Natural killer cell (primary cell): ENCODE measurements around the gene RUVBL2. TPM values are rescaled to one million over a fixed set of nuclear protein-coding genes. Genes with fewer than 3 reads are reported as not detected.
"Not testable (repeated sequence)": the region's sequence is repeated elsewhere in the genome, so short reads cannot be mapped to it uniquely, and the experiment has no call there.

Experiments used
- ATAC-seq, 3 donors: fragments of 150-1000 bp in 2 of 3; fragments of 200-7000 bp in 1 of 3; cut with Tn5 transposase; 1 replicate in 1 of 3; 2 replicates in 2 of 3; pipeline ENCODE4 v1.10.0; 2021; ENCODE audit warnings: mild to moderate bottlenecking in 2 of 3, moderate library complexity in 2 of 3
- DNase-seq, 2 donors: peaks; one replicate each; pipeline versions ENCODE4 v3.0.0 to v3.0.0-alpha.2; 2013 to 2021; ENCODE audit warnings: mixed read lengths in 1 of 2
- H3K27ac ChIP-seq: one replicate; pipeline ENCODE4 v1.5.1; 2013; ENCODE audit warnings: mild to moderate bottlenecking, low read length
- H3K27me3 ChIP-seq: one replicate; pipeline ENCODE4 v1.6.1; 2013; ENCODE audit warnings: low read length; ENCODE audit not compliant: control insufficient read depth, insufficient read depth
- H3K36me3 ChIP-seq: one replicate; pipeline ENCODE4 v1.6.1; 2013; ENCODE audit warnings: low read length; ENCODE audit not compliant: control insufficient read depth, insufficient read depth
- H3K4me1 ChIP-seq: one replicate; pipeline ENCODE4 v1.6.1; 2013; ENCODE audit warnings: low read length; ENCODE audit not compliant: control insufficient read depth, insufficient read depth
- H3K4me3 ChIP-seq: one replicate; pipeline ENCODE4 v1.5.1; 2013; ENCODE audit warnings: low read length
- H3K9me3 ChIP-seq: one replicate; pipeline ENCODE4 v1.6.1; 2013; ENCODE audit warnings: low read length; ENCODE audit not compliant: control insufficient read depth, insufficient read depth
- H3K27ac Mint-ChIP-seq, 2 donors: one replicate each; pipeline ENCODE4 v1.8.0; 2022; ENCODE audit warnings: mild to moderate bottlenecking in 2 of 2, mixed read lengths in 2 of 2, moderate library complexity in 1 of 2
- H3K27me3 Mint-ChIP-seq, 2 donors: one replicate each; pipeline ENCODE4 v1.8.0; 2022; ENCODE audit warnings: low read depth in 2 of 2, mixed read lengths in 2 of 2
- H3K36me3 Mint-ChIP-seq: one replicate; pipeline ENCODE4 v1.8.0; 2022; ENCODE audit warnings: mixed read lengths
- H3K4me1 Mint-ChIP-seq, 2 donors: one replicate each; pipeline ENCODE4 v1.8.0; 2022; ENCODE audit warnings: mixed read lengths in 2 of 2
- H3K4me3 Mint-ChIP-seq: one replicate; pipeline ENCODE4 v1.8.0; 2022; ENCODE audit warnings: mild to moderate bottlenecking, moderate library complexity, mixed read lengths
- H3K9me3 Mint-ChIP-seq, 2 donors: one replicate each; pipeline ENCODE4 v1.8.0; 2022; ENCODE audit warnings: mixed read lengths in 2 of 2
- CTCF ChIP-seq: fragments of 200-600 bp; IDR thresholded peaks from one replicate; pipeline ENCODE4 v1.8.0; 2022; ENCODE audit warnings: antibody characterized with exemption
- WGBS: methylation state at CpG from one replicate; pipeline ENCODE4 v1.1.7; 2013; ENCODE audit warnings: missing lambda C conversion rate; ENCODE audit not compliant: insufficient coverage; 5-methylcytosine and 5-hydroxymethylcytosine counted together
- intact Hi-C: fragments of 100-400 bp; cut with micrococcal nuclease; formaldehyde crosslinking; loops from one replicate; pipeline ENCODE4 v1.14.2; 2022
- total RNA-seq, 4 donors: library from RNA; stranded (reverse); fragments of 120-200 nt in 1 of 4; gene quantifications; one replicate each; pipeline versions ENCODE4 v1.2.3 to v1.2.4, GENCODE V29; 2013 to 2022

The RUVBL2 gene
- total RNA-seq, 3 donors from 2014 or later (not counting 1 experiment from before 2014, with no cell fraction given): 23.6 to 28.3 (median 26.5) TPM

DNA sequence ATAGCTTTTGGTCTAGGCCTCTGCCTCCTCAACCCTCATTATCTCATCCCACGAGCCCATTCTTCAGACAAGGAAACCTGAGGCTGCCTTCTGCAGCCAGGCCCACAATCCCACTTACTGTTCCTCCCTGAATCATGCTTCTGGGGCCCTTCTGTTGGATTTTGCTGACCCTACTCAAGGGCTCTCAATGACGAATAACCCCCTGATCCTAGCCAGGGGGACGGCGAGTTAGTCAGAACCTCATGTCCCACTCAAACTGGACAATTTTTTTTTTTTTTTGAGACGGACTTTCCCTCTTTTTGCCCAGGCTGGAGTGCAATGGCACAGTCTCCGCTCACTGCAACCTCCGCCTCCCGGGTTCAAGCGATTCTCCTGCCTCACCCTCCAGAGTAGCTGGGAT is 28.4 kb downstream of the RUVBL2 start:
- ATAC-seq (no peak), DNase-seq (peak in 1 of 2 donors; percentile 2)
- H3K4me3 Mint-ChIP-seq: peak overlapping the region; percentile 5
- H3K27ac ChIP-seq: no peak overlapping the region
- H3K4me1 ChIP-seq: peaks cover 33% of the 10 kb centered on the region
- H3K27me3 Mint-ChIP-seq: peaks cover 0 to 7% of the 10 kb centered on the region in 2 donors
- no peak overlapping the region for H3K27ac Mint-ChIP-seq
- H3K36me3 Mint-ChIP-seq: no peaks in the 10 kb centered on the region
- H3K9me3 Mint-ChIP-seq: no peaks in the 10 kb centered on the region
- no peak for TF ChIP-seq CTCF
- H3K4me1 Mint-ChIP-seq: peaks cover 15 to 35% of the 10 kb centered on the region in 2 donors
- H3K9me3 ChIP-seq: no peaks in the 10 kb centered on the region
- H3K27me3 ChIP-seq: peaks cover 3% of the 10 kb centered on the region
- H3K4me3 ChIP-seq: no peak overlapping the region
- H3K36me3 ChIP-seq: no peaks in the 10 kb centered on the region
- WGBS: 88% methylated on average over 9 of the region's 9 CpGs
- intact Hi-C loops: no loop called here

- H3K27ac ChIP-seq, H3K4me3 Mint-ChIP-seq, H3K27ac Mint-ChIP-seq, intact Hi-C loops, H3K9me3 Mint-ChIP-seq, H3K36me3 ChIP-seq, DNase-seq, H3K27me3 ChIP-seq, H3K36me3 Mint-ChIP-seq, H3K4me3 ChIP-seq, H3K9me3 ChIP-seq, H3K27me3 Mint-ChIP-seq, ATAC-seq: not testable (repeated sequence)
- peaks cover 7 to 14% of the 10 kb centered on the region in 2 donors for H3K4me1 Mint-ChIP-seq
- WGBS: no CpG with 5 or more reads among the region's 15 CpGs
- peaks cover 15% of the 10 kb centered on the region for H3K4me1 ChIP-seq
Measured at GRCh38 chr19:49024233-49024632, 30.5 kb downstream of the RUVBL2 start, which contains the start of gene CGB3. TSS of gene CGB3 (minus strand) at chr19:49024333. CDS start at chr19:49023971, 362 bp downstream.

DNA sequence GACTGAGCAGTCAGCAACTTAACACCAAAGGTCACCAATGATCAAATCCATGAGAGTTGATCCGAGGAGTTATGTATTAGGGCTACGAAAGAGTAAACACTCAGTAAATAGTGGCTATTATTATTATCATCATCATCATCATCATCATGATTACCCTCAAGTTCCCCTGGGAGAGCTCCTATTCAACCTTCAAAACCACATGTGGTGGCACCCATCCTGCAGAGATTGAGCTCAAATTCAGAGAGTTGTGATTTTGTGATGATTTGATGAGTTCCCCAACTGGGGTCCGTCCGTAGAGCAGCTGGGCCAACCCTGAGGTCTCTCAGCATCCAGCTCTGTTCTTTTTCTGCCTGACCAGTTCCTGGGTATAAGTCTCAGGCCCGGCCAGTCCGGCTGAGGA is 31.4 kb downstream of the RUVBL2 start:
- H3K36me3 ChIP-seq, H3K27ac ChIP-seq, H3K9me3 Mint-ChIP-seq, H3K27ac Mint-ChIP-seq, intact Hi-C loops, H3K27me3 Mint-ChIP-seq, ATAC-seq, H3K36me3 Mint-ChIP-seq, H3K4me1 ChIP-seq, H3K27me3 ChIP-seq, H3K4me3 ChIP-seq, H3K9me3 ChIP-seq, H3K4me3 Mint-ChIP-seq, H3K4me1 Mint-ChIP-seq, DNase-seq: not testable (repeated sequence)
- WGBS: no CpG with 5 or more reads among the region's 6 CpGs

DNA sequence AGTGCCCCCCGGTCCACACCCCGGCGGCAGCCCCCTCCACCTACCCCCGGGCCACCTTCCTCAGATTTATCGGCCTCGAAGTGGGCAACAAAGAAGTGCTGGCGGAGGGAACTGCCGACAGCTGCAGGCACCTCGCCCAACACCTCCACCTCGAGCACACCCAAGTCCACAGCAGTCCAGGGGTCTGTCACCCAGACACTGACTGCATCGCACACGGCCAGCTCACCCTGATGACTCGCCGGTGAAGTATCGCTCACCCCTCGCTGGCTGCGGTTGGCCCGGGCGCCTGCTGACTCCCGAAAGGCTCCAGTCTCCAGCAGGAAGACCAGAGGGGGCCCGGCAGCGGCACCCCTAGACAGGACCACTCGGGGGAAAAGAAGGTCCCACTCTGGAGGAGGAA is 31.9 kb downstream of the RUVBL2 start:
- H3K27me3 ChIP-seq, H3K27ac ChIP-seq, H3K4me1 ChIP-seq, H3K4me3 ChIP-seq, H3K4me3 Mint-ChIP-seq, H3K4me1 Mint-ChIP-seq, H3K36me3 ChIP-seq, DNase-seq, H3K9me3 Mint-ChIP-seq, H3K9me3 ChIP-seq, intact Hi-C loops, H3K27ac Mint-ChIP-seq, H3K27me3 Mint-ChIP-seq, H3K36me3 Mint-ChIP-seq, ATAC-seq: not testable (repeated sequence)
- 90% methylated on average over 22 of the region's 23 CpGs for WGBS

DNA sequence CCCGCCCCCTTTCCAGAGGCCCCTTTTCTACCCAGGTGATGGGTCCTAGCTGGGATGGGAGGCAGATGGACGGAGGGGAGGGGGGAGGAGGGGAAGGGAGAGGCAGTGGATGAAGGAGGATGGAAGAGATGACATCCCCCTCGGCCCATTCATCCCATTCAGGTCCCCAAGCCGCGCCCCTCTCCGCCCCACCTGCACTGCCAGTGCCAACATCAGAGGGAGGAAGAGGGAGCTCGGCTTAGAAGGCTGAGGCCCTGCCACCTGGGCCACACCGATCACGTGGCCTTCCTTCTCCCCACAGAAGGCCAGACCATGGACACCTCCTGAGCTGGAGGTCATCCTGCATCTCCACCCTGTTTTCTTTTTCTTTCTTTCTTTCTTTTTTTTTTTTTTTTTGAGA is 35.0 kb downstream of the RUVBL2 start:
- H3K27ac Mint-ChIP-seq, H3K27me3 Mint-ChIP-seq, ATAC-seq, H3K4me3 ChIP-seq, DNase-seq, H3K27me3 ChIP-seq, H3K4me1 ChIP-seq, intact Hi-C loops, H3K4me3 Mint-ChIP-seq, H3K9me3 ChIP-seq, H3K4me1 Mint-ChIP-seq, H3K9me3 Mint-ChIP-seq, H3K36me3 Mint-ChIP-seq, H3K27ac ChIP-seq, H3K36me3 ChIP-seq: not testable (repeated sequence)
- 88% methylated on average over 2 of the region's 9 CpGs for WGBS

DNA sequence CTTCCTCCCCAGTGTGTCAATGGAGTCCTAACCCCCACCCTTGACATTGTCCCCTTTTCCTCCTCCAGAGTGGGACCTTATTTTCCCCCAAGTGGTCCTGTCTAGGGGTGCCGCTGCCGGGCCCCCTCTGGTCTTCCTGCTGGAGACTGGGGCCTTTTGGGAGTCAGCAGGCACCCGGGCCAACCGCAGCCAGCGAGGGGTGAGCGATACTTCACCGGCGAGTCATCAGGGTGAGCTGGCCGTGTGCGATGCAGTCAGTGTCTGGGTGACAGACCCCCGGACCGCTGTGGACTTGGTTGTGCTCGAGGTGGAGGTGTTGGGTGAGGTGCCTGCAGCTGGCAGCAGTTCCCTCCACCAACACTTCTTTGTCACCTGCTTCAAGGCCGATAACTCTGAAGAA is 36.1 kb downstream of the RUVBL2 start:
- DNase-seq, H3K27me3 ChIP-seq, H3K4me3 Mint-ChIP-seq, H3K36me3 ChIP-seq, H3K27me3 Mint-ChIP-seq, intact Hi-C loops, H3K4me3 ChIP-seq, H3K4me1 ChIP-seq, H3K36me3 Mint-ChIP-seq, H3K27ac Mint-ChIP-seq, ATAC-seq, H3K9me3 Mint-ChIP-seq, H3K27ac ChIP-seq, H3K4me1 Mint-ChIP-seq, H3K9me3 ChIP-seq: not testable (repeated sequence)
- WGBS: 90% methylated on average over 12 of the region's 14 CpGs

- H3K9me3 ChIP-seq, H3K27me3 Mint-ChIP-seq, H3K27me3 ChIP-seq, H3K27ac ChIP-seq, H3K36me3 ChIP-seq, H3K4me3 Mint-ChIP-seq, intact Hi-C loops, H3K36me3 Mint-ChIP-seq, DNase-seq, H3K9me3 Mint-ChIP-seq, H3K4me1 Mint-ChIP-seq, H3K27ac Mint-ChIP-seq, H3K4me3 ChIP-seq, ATAC-seq, H3K4me1 ChIP-seq: not testable (repeated sequence)
- WGBS: 93% methylated on average over 2 of the region's 8 CpGs
Measured at GRCh38 chr19:49030323-49030722, 36.6 kb downstream of the RUVBL2 start.
